HG03442 (cell line): ENCODE data around the gene MAST4.
"Not testable (repeated sequence)": the region's sequence is repeated elsewhere in the genome, so short reads cannot be mapped to it uniquely, and the experiment has no call there.

Experiments used
- ATAC-seq: cut with Tn5 transposase; IDR thresholded peaks from one replicate; pipeline ENCODE4 v1.9.1; 2021; ENCODE audit warnings: mild to moderate bottlenecking, moderate library complexity; ENCODE audit not compliant: unreplicated experiment

MAST4 gene

DNA sequence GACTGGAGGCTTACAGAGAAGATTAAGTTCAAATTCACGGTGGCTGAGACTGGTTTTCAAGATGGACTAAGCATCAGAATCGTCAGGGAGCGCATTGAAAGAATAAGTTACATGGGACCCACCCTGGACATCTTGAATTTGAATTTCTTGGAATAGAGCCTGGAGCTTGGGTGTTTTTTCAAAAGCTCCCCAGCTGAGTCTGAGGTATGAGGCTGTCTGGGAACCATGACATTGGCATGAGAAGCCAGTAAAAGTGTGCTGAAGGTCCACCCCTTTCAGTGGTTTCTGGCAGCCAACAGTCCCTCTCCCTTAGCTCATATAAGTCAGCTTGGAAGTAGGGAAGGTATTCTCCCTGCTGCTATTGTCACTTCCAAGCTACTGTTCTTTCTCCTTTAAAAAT, 97.8 kb downstream of the MAST4 start:
- ATAC-seq, result no peak

DNA sequence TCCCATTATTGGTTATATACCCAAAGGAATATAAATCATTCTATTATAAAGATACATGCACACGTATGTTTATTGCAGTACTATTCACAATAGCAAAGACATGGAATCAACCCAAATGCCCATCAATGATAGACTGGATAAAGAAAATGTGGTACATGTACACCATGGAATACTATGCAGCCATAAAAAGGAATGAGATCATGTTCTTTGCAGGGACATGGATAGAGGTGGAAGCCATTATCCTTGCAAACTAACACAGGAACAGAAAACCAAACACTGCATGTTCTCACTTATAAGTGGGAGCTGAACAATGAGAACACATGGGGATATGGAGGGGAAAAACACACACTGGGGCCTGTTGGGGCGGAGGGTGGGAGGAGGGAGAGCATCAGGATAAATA, 99.6 kb downstream of the MAST4 start:
- ATAC-seq, result not testable (repeated sequence)

DNA sequence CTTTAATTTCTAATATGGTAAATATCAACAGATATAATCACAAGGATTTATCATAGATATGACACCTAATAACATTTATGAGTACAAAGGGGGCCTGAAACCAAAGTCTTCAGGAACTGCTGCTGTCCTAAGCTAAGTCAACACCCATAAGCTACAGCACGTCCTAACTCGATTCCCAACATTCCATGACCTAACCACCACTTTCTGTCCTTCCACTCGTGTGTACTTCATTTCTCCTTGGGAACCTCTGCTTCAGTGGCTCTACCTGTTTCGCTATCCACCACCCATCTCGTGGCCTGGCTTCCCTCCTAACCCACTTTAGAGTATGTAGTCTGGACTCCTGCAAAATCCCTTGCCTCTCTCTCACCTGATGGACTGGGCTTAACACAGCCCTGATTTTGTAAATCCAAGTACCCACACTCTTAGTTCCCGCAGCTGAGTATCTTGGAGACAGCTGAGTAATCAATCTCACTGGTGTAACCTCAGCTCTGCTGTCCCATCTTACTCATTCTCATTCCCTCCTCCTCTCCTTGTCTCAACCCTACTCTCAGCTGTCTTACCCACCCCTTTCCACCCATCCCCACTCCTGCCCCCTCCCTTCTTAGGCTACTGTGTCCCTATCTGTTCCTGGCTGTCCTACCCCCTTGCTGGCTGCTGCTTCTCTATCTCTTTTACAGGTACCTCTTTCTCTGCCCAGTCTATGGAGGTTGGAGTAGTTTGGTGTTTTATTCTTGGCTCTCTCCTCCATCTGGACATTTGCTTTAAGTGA, 101.8 kb downstream of the MAST4 start:
- ATAC-seq, result no peak

DNA sequence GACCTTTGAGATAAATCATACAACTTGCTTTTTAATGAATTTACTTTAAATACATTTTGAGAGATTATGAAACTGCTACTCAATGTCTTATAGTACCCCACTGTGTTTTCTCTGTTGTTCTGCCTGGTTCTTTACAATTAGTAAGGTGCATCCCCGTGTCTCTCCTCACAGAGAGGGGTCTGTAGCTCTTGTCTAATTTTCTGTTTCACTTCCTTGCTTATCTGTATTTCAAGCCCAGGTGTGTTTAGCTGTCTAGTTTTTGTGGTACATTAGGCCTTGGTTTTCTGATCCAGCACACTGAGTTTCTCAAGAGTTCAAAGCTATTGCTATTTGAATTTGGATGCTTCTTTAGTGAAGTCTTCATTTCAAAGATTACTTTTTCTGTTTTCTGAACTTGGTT, 105.1 kb downstream of the MAST4 start:
- peak; percentile 60 for ATAC-seq

DNA sequence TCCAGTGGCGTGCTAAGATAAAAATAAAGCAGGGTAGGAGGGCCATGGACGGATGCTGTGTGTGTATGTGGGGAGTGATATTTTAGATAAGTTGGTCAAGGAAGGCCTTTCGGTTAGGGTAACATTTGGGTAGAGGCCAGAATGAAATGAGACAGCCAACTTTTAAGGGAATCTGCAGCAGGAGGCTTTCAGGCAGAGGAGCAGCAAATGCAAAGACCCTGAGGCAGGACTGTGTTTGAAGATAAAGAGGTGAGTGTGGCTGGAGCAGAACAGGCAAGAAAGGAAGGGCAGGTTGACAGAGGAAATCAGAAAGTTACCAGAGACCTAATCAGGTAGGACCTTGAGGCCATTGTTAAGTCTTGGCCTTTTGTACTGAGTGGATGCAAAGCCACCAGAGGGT, 106.2 kb downstream of the MAST4 start:
- no peak for ATAC-seq

DNA sequence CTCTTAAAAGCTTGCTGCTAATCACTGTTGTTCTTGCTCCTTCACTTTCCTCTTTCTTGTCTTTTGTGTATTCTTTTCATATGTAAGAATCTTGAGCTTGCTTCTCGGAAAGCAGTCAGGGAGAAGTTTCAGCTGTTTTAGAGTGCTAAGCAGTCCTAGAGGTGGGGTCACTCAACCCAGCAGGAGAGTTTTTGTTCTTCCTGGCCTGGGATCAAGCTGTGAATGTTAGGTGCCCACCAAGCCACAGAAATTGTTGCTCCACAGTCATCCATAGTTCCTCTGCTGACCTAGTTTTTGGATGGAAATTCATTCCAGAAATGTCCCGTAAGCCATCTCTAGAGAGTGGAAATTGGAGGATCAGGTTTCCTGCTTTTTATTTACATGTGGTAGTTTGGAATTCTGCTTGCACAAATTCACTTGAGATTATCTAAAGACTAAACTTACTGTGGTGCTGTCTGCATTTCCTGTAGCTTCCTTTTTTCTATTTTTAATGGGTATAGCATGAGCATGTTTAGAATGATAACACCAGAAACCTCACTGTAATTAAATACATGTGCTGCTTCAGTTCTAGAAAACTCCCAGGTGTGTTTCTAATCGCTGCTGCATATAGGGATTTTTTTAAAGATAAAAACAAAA, 108.7 kb downstream of the MAST4 start:
- no peak for ATAC-seq

DNA sequence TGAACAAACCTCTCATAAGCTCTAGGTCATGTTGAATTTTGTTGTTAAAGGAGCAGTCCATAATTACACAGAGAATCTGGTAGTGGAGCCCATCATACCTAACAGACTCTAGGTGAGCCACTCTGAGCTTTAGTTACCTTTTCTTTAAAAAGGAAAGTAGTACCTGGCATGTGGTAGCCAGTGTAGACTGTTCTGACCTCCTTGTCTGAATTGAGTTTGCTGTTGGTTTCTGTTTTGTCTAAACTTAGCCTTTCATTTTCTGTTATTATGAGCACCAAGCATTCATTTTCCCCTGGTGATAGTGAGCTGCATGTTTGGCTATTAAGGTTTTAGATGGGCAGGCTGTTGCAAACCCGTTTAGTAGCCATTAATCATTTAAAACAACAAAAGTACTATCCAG, 112.2 kb downstream of the MAST4 start:
- ATAC-seq, result no peak

DNA sequence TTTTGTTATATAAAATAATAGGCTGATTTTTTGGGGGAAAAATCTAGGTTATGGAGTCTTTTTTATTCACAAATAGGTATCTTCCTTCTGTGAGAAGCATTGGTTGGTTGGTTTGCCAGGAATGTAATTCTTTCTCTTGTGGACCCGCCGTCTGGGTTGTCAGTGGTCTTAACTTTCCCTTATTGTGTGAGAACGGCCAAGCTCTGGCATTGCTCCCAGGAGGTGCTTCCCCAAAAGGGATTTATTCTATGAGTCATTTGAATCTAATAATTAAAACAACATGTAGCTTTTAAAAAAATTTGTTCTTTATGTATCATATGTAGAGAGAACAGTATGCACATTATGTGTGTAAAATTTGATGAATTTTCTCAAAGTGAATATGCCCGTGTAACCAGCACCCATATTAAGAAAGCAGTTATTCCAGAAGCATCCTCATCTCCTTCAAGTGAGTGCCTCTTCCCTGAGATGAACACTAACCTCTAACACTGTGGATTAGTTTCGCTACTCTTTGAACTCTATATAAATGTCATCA, 114.4 kb downstream of the MAST4 start:
- no peak for ATAC-seq

DNA sequence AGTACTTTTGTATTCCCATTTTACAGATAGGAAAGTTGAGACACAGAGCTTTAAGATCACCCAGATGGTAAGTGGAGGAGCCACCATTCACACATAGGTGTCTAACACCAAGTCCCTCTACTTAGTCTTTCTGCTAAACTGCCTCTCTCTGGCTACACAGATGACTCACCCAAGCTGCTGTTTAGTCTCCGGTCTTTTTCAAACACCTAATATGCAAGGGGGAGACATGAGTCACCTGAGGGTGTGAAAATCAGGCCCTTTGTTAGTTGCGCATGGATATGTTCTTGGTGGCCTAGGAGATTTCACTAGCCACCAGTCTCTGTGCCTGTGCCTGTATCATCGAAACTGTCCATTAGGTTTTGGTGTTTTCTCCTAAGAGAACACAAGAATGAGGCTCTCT, 117.8 kb downstream of the MAST4 start:
- no peak for ATAC-seq

DNA sequence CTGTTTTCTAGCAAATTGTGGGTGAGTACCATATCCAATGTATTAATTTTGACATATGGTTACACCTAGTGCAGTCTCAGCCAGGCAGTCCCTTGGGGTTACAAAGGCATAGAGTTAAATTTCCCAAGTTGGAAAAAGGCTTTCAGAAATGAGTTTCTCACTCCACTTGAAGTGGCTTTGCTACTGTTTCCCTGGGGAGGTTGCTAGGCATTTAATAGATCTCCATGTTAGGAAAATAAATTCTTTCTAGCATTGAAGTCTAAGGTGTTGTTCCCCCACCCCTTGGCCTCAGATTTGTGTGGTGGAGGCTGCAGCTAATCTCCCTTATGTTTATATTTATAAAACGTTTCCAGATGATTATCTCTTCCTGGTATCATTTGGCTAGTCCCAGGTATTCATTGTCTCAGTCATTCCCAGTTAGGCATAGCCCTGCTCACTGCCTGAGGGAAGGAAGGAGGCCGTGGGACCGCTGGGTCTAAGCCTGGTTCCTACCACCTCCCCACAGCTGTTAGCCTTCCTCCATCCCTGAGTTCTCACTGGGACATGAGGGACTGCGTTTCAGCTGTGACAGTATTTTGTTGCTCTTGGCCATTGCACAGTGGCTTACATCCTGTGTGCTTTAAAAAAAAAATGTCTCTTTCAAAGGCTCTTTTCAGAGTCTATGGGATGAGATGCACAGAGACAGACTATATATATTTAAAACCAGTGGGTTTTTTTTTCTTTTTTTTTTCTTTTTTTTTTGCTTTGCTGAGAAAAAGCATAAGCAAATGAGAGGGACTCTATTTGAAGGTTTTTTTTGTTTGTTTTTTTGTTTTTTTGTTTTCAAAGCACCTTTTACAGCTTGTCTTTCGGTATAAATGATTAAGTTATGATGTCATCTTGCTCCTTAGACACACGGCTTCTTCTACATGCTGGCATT, 121.5 kb downstream of the MAST4 start:
- ATAC-seq, result no peak

DNA sequence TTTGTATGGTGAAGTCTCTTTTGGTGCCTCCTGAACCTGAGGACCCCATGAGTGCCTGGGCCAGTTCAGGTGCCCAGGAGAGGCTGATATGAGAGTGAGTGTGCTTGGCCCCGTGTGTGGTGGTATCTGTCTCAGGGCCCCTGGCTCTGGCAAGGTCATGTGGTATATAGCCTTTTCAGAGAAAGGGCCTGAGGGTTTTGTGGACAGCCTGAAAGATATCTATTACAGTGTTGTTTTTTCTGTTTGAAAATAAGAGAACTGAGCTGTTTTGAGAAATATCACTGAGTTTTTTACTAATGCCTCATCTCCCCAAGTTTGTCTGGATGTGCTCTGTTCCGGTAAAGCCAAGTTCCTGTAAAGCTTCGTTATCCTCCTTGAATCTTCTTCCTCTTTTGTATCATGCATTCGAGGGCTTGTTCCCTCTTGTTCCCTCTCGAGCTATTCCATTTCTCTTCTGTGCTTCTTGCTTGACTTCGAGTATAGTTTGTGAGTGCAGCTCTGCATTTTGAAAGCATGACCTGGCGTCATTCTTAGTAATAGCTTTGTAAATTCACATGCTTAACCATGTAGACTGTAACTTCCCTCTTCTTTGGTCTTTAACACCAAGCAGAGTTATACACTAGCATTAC, 122.3 kb downstream of the MAST4 start:
- ATAC-seq, result no peak

DNA sequence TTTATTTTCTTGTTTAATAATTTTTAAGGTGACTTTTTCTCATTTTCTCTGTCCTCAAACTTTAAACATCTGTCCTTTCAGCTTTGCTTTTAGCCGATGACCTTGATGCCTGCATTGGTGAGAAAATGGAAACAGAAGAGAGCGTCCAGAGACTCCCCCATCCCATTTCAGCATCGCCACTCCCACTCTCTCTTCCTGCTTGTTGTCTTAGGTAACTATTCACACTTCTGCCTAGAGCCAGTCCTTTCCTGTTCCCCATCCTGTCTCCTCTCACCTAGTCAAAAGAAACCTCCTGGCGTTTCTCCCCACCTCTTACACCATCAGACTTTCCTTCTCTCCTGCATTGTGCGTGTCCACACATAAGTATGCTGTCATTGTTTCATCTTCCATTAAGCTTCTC, 124.6 kb downstream of the MAST4 start:
- ATAC-seq, result no peak

DNA sequence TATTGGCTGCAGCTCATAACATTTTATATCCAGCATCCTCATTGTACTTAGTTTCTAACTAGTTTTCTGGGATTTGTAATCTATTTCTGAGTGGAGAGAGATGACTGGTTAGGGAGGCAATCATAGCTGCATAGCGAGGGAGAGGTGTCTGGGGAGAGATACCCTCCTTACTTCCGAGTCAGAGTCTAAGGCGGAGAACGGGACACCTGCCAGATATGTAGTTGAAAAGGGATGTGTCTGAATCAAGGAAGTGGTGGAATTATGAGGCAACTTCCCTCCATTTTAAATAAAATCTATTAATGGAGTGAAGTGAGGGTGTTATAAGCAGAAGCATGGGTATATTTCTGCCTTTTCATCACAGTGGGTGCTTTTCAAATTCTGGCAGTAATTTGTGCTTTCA, 126.5 kb downstream of the MAST4 start:
- no peak for ATAC-seq

DNA sequence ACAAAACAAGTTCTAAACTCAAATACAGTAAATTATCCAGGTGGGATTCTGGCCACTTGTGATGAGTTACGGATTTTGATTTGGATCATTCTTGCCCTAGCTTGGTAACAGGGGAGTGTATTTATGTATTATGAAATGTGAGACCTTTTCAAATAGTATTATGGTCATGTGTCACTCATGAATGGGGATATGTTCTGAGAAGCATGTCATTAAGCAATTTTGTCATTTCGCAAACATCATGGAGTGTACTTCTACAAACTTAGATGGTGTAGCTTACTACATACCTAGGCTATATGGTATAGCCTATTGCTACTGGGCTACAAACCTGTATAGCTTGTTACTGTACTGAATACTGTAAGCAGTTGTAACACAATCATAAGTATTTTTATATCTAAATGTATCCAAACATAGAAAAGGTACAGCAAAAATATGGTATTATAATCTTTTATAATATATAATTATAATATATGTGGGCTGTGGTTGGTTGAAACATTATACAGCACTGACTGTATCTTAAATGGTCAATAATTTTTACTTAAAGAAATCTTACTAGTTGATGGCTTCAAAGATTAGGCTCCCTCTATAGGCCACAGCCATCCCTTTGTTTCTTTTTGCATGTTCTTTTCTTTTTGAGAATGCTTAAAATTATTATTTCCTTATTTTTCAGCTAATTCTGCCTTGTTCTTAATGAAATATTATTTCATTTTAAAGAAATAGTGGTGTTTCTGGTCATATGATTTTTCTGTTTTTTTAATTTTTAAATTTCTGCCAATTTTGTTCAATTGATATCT, 128.4 kb downstream of the MAST4 start:
- no peak for ATAC-seq

DNA sequence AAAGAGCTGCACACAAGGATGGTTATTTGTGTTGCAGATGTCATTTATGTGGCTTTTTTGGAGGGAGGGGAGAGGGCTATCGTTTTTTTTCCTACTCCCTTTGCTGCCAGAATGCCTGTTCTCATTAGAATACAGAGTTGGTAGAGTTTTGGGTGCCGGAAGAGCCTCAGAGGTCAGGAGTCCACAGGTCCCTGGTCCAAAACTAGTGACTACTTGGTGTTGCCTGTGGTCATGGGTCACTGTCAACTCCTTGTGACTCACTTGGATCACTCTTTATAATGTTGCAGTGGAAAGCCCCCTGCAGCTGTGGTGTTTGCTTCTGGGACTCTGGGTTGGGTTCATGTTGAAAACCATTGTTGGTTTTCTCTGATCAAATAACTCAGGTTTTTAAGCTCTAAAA, 131.4 kb downstream of the MAST4 start:
- no peak for ATAC-seq

DNA sequence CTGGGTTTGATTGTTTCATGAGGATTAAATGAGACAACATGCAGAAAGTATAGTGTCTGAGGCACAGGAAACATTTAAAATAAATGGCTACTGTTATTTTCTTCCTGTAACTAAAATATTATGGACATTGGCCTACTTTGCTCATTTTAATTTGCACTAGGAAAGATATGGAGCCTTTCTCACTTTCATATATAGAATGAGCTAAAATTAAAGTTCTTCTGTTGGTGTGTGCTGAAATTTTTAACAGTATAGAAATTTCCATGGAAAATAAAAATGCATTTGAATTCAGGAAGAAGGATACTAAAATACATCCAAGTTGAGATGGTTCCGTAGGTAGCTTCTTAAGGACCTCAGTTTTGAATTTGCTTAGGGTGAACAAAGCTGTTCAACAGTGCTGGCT, 131.9 kb downstream of the MAST4 start:
- ATAC-seq, result no peak

DNA sequence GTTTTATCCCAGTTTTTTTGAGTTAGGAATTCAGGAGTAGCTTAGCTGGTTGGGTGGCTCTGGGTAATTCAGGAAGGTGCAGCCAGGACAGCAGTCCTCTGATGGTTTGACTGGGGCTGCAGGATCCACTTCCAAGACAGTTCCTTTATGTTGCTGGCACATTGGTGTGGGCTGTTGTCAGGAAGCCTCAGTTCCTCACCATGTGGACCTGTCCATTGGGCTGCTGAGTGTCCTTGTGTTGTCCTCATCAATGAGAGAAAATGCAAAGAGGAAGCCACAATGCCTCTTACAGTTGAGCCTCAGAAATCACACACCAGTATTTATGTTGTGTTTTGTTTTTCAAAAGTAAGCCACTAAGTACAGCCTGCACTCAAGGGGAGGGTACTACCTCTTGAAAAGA, 140.9 kb downstream of the MAST4 start:
- no peak for ATAC-seq

DNA sequence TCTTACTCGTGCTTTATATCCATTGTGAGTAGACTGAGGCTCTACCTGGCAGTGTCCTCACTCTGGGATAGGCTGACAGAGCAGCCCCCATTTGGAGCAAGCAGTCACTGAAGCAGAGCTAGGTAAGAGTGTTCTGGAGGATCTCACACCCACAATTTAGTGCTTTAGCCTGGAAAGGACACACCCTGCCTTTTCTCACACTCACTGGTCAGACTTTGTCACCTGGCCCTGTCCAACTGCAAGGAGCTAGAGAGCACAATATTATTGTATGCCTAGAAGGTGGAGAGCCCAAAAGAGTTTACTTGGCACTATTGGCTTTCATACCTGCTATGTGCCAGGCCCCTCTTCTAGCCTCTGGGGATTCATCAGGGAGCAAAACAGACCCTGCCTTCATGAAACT, 141.9 kb downstream of the MAST4 start:
- no peak for ATAC-seq

DNA sequence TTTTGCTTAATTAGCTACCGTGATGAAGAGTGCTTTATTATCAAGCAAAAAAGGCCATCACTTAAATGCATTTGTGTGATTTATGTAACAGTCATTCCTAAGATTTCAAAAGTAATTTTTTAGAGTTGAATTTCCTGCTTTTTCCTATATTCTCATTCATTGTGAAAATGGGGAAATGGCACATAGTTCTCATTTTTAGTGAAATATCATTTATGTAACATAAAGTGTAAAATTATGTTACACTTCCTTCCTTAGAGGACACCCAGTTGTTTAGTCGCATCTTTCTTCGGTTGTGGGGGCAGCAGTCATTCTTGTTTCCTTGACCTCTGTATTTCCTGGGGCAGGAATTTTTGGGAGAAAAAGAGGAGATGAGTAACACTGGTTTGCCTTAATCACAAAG, 142.8 kb downstream of the MAST4 start:
- no peak for ATAC-seq

DNA sequence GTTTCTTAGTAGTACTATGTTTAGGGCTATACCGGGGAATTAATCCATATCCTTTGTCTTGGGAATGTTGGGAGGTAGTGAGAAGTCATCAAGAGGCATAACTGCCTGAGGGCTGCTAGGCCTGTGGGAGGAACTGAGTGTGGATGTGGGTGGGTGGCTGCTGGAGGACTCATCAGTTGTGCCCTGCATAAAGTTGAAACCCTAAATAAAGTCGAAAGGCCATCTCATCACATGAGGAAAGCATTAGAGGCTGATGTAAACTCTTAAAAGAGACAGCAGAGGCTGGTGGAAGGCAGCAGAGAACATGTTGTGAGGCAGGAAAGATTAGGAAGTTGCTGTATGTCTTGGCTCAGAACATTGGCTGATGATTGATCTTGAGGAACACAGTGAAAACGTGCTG, 143.8 kb downstream of the MAST4 start:
- ATAC-seq, result no peak
